Measurements from ENCODE around the gene ADGRD1. TPM values are rescaled to one million over a fixed set of nuclear protein-coding genes. Genes with fewer than 3 reads are reported as not detected.

ADGRD1 gene
- total and polyA plus RNA-seq, 2 of the 8 experiments (the other 6 are each of a cell fraction or from before 2014, with no cell fraction given) = 0.36 to 0.48 TPM

- Histone ChIP-seq H3K56ac (replicated peaks; ENCODE audit: insufficient read length, low read depth, low read length) (no peak overlapping the region), H3K4me2 (ENCODE audit: insufficient read depth in 1 of 2, low read depth in 2 of 2, low read length in 2 of 2) (no peak overlapping the region), H3K23ac (ENCODE audit: insufficient read length) (no peak overlapping the region), H3K14ac (ENCODE audit: insufficient read length) (no peak overlapping the region), H3K4ac (replicated peaks; ENCODE audit: insufficient read length, low read depth, low read length) (no peak overlapping the region), H3K79me2 (ENCODE audit: control insufficient read depth in 1 of 2, insufficient read depth in 2 of 2, low read length in 2 of 2) (no peaks in the 10 kb centered on the region), H3K18ac (ENCODE audit: extremely low read depth, low read length) (no peak overlapping the region), H2BK15ac (ENCODE audit: low read length) (no peak overlapping the region), H4K5ac (ENCODE audit: insufficient read length, low read depth, low read length) (no peak overlapping the region), H2BK12ac (ENCODE audit: low read depth, low read length) (no peak overlapping the region), H2BK20ac (ENCODE audit: low read length) (no peak overlapping the region), H3K27me3 (replicated peaks in 1 of 4; ENCODE audit: control insufficient read depth in 3 of 4, extremely low read depth in 1 of 4, insufficient read depth in 3 of 4, low read length in 3 of 4) (no peaks in the 10 kb centered on the region; a peak in 1 of 7 replicates), H3K4me3 (ENCODE audit: extremely low read depth in 1 of 4, insufficient read depth in 2 of 4, low read depth in 3 of 4, low read length in 4 of 4) (no peak overlapping the region), H3K79me1 (ENCODE audit: low read depth, low read length) (no peaks in the 10 kb centered on the region), H2BK5ac (ENCODE audit: low read depth, low read length) (no peak overlapping the region), H3K36me3 (ENCODE audit: control insufficient read depth in 2 of 4, insufficient read depth in 4 of 4, low read length in 3 of 4) (no peaks in the 10 kb centered on the region), H2AK5ac (ENCODE audit: low read depth, low read length) (no peak overlapping the region), H2AFZ (ENCODE audit: low read length) (no peak overlapping the region), H3K23me2 (ENCODE audit: low read depth, low read length) (no peaks in the 10 kb centered on the region), H4K20me1 (replicated peaks in 1 of 2; ENCODE audit: control insufficient read depth in 1 of 2, insufficient read depth in 2 of 2, low read length in 2 of 2) (no peaks in the 10 kb centered on the region), H3K4me1 (replicated peaks in 1 of 4; ENCODE audit: control insufficient read depth in 3 of 4, insufficient read depth in 4 of 4, low read length in 3 of 4) (peaks cover 0 to 2% (median 0%) of the 10 kb centered on the region in 4 experiments; a peak in 1 of 7 replicates), H3K9me3 (ENCODE audit: insufficient read depth in 2 of 2, low read depth in 1 of 2, low read length in 1 of 2) (no peaks in the 10 kb centered on the region), H3K9ac (replicated peaks in 1 of 4; ENCODE audit: extremely low read depth in 1 of 4, low read depth in 3 of 4, low read length in 3 of 4) (no peak overlapping the region), H2BK120ac (replicated peaks; ENCODE audit: low read depth, low read length) (no peak overlapping the region), H4K8ac (ENCODE audit: extremely low read depth, insufficient read depth, low read length) (no peak overlapping the region), H4K91ac (replicated peaks; ENCODE audit: insufficient read length, low read length) (no peak overlapping the region), H3K27ac (ENCODE audit: low read depth, low read length) (no peak overlapping the region)
- FAIRE-seq = no peak
- ChIA-PET POLR2A (ENCODE audit: partially characterized antibody) (no interaction called here), CTCF (ENCODE audit: partially characterized antibody) (no interaction called here)
- WGBS, 2 experiments (ENCODE audit: extremely low coverage in 1 of 2, insufficient coverage in 1 of 2, insufficient read length in 1 of 2, insufficient replicate concordance in 2 of 2, low coverage in 1 of 2, low lambda C conversion rate in 2 of 2, missing lambda C conversion rate in 1 of 2) = 95% methylated on average over 18 of the region's 21 CpGs; no CpG with 5 or more reads in 1 of the 2 experiments
- DNase-seq (ENCODE audit: low read depth in 1 of 2, low spot score in 2 of 2) = no peak
- TF ChIP-seq E2F6 (IDR thresholded peaks at IDR 0.05) = no peak
- no peak for TF ChIP-seq RNF2 (IDR thresholded peaks at IDR 0.05; ENCODE audit: borderline replicate concordance, low read depth, low read length, missing control alignments, poor library complexity, severe bottlenecking)
- TF ChIP-seq NANOG (IDR thresholded peaks at IDR 0.05; ENCODE audit: insufficient read depth, low read depth, low read length, poor library complexity, severe bottlenecking) = no peak
- TF ChIP-seq RBBP5 (IDR thresholded peaks at IDR 0.05; ENCODE audit: borderline replicate concordance, low read depth, low read length) = no peak
- TF ChIP-seq EZH2 (IDR thresholded peaks at IDR 0.05; ENCODE audit: low read depth, low read length, severe bottlenecking) = no peak
- no peak for TF ChIP-seq BRCA1 (IDR thresholded peaks at IDR 0.05; ENCODE audit: low read depth, low read length)
- no peak for TF ChIP-seq TAF7 (optimal IDR thresholded peaks at IDR 0.05; ENCODE audit: borderline replicate concordance, low read depth, low read length)
- TF ChIP-seq SP4 (IDR thresholded peaks at IDR 0.05; ENCODE audit: low read length) = no peak
- no peak for TF ChIP-seq HDAC2 (IDR thresholded peaks at IDR 0.05; ENCODE audit: borderline replicate concordance in 1 of 2, low read depth in 2 of 2, low read length in 2 of 2)
- TF ChIP-seq TAF1 (IDR thresholded peaks at IDR 0.05; ENCODE audit: low read depth, low read length) = no peak
- TF ChIP-seq PHF8 (conservative IDR thresholded peaks at IDR 0.05; ENCODE audit: low read depth, low read length) = no peak
- no peak for TF ChIP-seq SIRT6 (IDR thresholded peaks at IDR 0.05; ENCODE audit: low read length)
Observed at GRCh38 chr12:131006036-131006735, 52.5 kb downstream of the ADGRD1 start.

All from H1 (cell line).